Nucleus accumbens (tissue), 56 donors: ENCODE data around the gene COX7A2.

Experiments used
- DNase-seq, 56 donors: peaks; one replicate each; lab custom pipeline; 2025; lab: John Stamatoyannopoulos, UW

The COX7A2 gene

GRCh38 chr6:75243333-75244062 lies at the start of gene COX7A2:
Gene COX7A2 (minus strand): TSS chr6:75243801. CDS start chr6:75243734, 67 bp downstream.
- peak; percentile 43 to 97 (median 90) for DNase-seq

GRCh38 chr6:75292555-75292954 lies 49.0 kb upstream of the COX7A2 start:
- DNase-seq, result no peak

- DNase-seq, result no peak
Observed at GRCh38 chr6:75291744-75292143, 48.1 kb upstream of the COX7A2 start.

- peak in 3 of 56 donors; percentile 0 to 6 (median 5) for DNase-seq
Observed at GRCh38 chr6:75291331-75291730, 47.7 kb upstream of the COX7A2 start.

GRCh38 chr6:75290136-75290945 lies 46.7 kb upstream of the COX7A2 start:
- DNase-seq, result peak in 52 of 56 donors; percentile 3 to 90 (median 54)

- no peak for DNase-seq
Observed at GRCh38 chr6:75288023-75288422, 44.4 kb upstream of the COX7A2 start.

- no peak for DNase-seq
Observed at GRCh38 chr6:75287424-75287823, 43.8 kb upstream of the COX7A2 start.

- DNase-seq, result no peak
Observed at GRCh38 chr6:75286955-75287354, 43.4 kb upstream of the COX7A2 start.

- DNase-seq, result no peak
Observed at GRCh38 chr6:75285283-75285639, 41.7 kb upstream of the COX7A2 start.

- peak; percentile 83 to 99 (median 96) for DNase-seq
Observed at GRCh38 chr6:75284632-75285282, 41.2 kb upstream of the COX7A2 start, which contains the start of gene TMEM30A. Gene TMEM30A (minus strand): TSS chr6:75284792. CDS start chr6:75284638, 154 bp downstream.

GRCh38 chr6:75283907-75284631 lies 40.5 kb upstream of the COX7A2 start:
- DNase-seq, result peak in 14 of 56 donors; percentile 22 to 83 (median 53)

GRCh38 chr6:75282706-75283105 lies 39.1 kb upstream of the COX7A2 start:
- no peak for DNase-seq

- no peak for DNase-seq
Observed at GRCh38 chr6:75281653-75282052, 38.1 kb upstream of the COX7A2 start.

GRCh38 chr6:75280131-75280855 lies 36.7 kb upstream of the COX7A2 start:
- no peak for DNase-seq

GRCh38 chr6:75279418-75279817 lies 35.8 kb upstream of the COX7A2 start:
- DNase-seq, result no peak

GRCh38 chr6:75278474-75279077 lies 35.0 kb upstream of the COX7A2 start:
- DNase-seq, result no peak

GRCh38 chr6:75275067-75275466 lies 31.5 kb upstream of the COX7A2 start:
- DNase-seq, result no peak

GRCh38 chr6:75273009-75273408 lies 29.4 kb upstream of the COX7A2 start:
- DNase-seq, result no peak

GRCh38 chr6:75272145-75272840 lies 28.7 kb upstream of the COX7A2 start:
- no peak for DNase-seq
